GM18520 (cell line): ENCODE measurements around the gene MACROH2A2.
"Not testable (repeated sequence)": the region's sequence is repeated elsewhere in the genome, so short reads cannot be mapped to it uniquely, and the experiment has no call there.

Experiments
- ATAC-seq: cut with Tn5 transposase; IDR thresholded peaks from one replicate; pipeline ENCODE4 v1.9.1; 2021; ENCODE audit not compliant: unreplicated experiment

Gene MACROH2A2

DNA sequence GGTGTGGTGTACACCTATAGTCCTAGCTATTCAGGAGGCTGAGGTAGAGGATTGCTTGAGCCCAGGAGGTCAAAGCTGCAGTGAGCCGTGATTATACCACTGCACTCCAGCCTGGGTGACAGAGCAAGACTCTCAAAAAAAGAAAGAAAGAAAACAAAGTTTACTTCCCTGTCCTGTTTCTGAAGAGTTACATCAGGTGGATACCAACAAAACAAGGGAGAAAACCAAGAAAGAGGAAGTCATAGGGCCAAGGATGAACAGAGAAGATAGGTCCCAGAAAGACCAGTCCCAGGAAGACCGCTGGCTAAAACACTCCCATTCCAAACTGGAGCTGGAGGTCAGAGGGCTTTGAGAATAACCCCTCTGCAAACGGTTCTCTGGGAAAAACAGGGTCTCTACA is 13.5 kb downstream of the MACROH2A2 start:
- no peak for ATAC-seq

DNA sequence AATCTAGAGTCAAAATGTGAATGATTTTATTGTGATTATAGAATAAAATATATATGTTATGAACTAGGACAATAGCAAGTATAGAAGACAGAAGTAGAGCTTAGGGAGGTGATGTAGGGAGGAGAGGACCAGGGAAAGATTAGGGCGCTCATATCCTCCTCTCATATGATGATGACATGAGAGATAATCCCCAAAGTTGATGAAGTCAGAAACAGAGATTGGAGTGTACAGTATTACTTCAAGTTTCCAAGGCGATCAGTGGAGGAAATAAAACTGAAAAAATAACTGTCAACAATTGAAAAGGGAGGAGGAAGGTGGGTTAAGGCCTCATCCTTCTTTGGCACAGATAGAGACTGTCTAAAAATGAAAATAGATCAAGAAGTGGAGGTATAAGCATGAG is 14.9 kb downstream of the MACROH2A2 start:
- ATAC-seq: no peak

DNA sequence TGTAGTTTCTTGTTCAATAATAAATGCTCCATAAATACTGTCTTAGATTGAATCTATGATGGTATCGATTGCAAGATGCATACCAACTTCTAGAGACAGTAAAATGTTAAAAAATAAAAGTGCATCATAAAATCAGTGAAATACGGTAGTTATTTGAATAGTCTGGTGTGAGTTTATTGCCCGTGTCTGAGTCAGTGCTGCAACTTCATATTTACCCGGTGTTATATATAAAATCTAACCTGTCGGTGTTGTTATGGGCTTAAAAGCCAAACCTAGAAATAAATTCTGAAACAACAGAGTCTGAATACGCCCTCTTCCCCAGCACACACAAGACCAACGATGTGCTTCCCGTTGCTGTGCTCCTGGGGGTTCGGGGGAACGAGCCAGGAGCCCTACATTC is 16.3 kb downstream of the MACROH2A2 start:
- ATAC-seq: no peak

DNA sequence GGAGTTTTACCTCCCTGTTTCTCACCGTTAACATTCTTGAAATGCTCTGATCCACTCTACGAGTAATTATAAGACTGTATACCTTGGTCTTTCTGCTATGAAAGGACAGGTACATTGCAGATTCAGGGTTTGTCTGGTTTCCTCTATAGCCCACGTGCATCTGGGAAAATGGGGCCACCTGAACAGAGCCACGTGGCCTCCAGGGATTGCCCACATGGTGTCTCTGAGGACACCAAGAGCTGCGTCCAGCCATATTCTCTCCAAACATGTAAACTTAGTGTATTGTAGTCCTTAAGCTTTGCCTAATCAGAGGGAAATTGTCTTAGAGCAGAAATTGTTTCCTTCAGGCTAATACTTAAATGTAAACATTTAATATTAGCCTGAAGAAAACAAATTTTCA is 16.7 kb downstream of the MACROH2A2 start:
- ATAC-seq: no peak

DNA sequence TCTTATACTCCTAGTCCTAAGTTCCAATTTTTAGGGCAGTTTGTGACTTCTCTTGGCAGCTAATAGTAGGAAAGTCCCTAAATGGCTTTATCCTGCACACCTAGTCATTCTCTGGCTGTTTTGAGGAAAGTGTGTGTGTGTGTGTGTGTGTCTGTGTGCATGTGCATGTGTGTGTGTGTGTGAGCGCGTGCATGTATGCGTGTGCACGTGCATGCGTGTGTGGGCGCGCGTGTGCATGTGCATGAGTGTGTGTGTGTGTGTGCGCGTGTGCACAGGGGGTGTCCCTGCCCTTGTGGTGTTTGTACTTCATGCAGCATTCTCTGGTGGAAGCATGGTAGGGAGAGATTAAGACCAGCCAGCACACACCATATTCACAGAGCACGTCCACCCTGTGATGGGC is 18.2 kb downstream of the MACROH2A2 start:
- ATAC-seq: no peak

DNA sequence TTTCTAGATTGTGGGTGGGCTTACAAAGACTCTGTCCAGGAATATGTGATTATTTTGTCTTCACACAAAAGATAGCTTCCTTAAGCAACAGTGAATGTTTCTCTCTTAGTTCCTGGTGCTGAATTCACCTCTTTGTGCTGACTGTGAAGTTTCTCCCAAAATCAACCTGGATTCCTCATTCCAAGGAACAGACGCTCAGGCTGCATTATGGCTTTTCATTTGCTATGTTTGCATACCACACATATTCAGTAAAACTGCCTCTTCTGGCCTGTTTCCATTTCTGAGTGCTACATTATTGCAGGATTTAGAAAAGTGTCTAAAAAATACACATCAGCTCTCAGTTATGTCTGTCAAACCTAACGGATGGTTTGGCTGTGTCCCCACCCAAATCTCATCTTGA is 21.5 kb downstream of the MACROH2A2 start:
- ATAC-seq: no peak

DNA sequence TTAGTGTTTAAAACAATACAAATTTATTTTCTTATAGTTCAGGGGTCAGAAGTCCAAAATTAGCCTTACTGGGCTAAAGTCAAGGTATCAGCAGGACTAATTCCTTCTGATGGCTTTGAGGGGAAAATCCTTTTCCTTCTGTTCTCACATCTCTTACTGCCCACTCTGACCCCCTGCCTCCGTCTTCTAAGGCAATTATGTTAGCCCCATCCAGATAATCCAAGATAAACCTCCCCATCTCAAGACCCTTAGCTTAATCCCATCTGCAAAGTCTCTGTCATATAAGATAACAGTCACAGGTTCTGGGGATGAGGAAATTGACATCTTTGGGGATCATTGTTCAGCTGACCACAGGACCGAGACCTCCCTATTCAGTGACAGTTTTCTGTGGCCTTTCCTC is 22.3 kb downstream of the MACROH2A2 start:
- ATAC-seq: no peak

DNA sequence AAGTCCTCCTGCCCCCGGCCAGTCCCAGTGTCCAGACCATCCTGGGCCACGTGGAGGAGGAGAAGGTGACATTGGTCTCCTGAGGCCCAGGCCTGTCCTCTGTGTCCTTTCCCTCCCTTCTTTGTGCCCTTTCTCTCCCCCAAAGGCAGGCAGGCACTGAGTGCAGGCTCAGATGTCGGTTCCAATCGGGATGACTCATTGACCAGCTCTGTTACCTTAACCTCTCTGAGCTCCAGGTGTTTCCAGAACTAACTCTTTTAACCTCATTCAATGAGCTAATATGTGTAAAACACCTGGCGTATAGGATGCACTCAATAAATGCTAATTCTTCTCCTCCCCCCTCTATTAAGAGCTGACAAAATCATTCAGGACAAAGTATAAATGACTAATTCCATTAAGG is 25.7 kb downstream of the MACROH2A2 start:
- ATAC-seq: no peak

DNA sequence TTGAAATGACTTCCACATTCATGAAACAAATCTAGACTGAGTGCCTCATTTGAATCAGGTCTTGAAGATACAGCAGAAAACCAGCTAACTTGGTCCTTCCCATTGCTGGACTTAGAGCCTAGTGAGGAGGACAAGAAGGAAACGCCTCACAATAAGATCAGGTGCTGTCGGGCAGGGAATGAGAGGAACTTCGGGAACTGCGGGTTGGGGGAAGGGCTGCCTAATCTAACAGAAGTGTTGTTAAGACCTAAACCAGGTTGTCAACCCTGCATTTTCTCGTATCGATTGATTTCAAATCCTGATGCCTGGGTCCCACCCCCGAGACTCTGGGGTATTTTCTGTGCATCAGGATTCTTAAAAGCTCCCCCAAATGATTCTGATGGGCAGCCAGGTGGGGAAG is 26.3 kb downstream of the MACROH2A2 start:
- ATAC-seq: no peak

DNA sequence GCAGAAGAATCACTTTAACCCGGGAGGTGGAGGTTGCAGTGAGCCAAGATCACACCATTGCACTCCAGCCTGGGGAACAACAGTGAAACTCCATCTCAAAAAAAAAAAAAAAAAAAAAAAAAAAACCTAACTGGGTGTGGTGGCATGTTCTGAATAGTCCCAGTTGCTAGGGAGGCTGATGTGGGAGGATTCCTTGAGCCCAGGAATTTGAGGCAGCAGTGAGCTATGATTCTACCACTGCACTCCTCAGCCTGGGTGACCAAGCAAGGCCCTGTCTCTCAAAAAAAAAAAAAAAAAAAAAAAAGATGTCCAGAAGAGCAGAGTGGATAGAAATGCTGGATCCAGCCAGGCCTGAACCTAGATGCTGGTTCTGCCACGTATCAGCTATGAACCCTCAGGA is 28.1 kb downstream of the MACROH2A2 start:
- ATAC-seq: not testable (repeated sequence)

DNA sequence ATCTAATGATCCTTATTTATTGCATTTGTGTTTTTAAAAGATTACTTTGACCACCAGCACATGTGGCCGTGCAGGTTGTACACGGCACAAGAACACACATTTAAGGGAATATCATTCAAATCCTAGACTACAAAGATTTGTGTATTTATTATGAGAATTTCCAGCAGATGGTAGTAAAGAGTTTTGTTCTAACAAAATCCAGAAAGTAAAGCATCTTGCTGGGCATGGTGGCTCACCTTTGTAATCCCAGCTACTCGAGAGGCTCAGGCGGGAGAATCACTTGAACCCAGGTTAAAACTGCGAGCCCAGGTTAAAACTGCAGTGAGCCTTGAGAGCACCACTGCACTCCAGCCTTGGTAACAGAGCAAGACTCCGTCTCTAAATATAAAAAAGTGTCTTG is 31.5 kb downstream of the MACROH2A2 start:
- no peak for ATAC-seq

DNA sequence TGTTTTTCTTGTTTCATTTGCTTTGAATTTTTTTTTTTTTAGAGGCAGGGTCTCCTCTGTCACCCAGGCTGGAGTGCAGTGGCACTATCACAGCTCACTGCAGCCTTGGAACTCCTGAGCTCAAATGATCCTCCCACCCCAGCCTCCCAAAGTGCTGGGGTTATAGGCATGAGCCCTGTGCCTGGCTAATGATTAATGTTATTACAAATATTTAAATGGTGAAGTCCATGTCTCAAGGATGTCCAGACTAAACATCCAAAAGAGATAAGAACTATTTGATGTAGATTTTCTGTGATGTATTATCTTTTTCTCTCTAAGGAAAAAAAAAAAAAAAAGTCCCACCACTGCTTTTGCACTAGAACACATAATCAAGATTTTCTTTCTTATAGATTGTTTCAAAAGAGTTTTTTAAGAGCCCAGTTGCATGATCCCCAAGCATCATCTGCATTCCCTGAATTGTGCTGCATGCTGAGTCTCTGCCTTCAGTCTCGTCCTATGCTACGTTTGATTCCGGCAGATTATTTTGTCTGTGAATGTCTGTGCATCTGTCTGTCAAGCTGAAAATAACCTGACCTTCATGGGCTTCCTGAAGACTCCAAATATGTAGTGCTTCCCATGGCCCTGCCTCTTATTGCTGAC is 33.4 kb downstream of the MACROH2A2 start:
- ATAC-seq: no peak

DNA sequence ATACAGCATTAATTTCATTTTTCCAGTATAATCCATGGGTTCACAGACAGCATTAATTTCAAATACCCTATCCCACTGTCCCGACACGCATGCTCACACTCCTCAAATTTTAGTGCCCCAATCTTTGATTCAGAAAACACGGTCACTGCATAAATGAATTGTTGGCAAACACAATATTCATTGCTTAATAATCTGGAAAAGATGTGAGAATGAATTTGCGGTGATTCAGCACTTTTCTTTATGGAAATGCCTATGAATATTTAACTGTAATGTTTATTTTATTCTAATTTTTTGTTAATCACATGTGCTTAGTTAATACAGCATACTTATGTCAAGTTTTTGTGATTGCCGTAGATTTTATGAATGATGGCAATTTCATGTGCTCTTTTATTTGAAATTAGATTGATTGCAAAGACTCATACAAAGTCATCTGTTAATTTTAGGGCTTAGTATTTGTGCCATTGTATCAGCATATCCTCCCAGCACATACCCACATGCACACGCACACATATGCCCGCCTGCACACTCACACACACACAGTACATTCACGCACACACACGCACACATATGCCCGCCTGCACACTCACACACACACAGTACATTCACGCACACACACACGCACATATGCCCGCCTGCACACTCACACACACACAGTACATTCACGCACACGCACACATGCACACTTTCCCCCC is 35.1 kb downstream of the MACROH2A2 start:
- no peak for ATAC-seq

DNA sequence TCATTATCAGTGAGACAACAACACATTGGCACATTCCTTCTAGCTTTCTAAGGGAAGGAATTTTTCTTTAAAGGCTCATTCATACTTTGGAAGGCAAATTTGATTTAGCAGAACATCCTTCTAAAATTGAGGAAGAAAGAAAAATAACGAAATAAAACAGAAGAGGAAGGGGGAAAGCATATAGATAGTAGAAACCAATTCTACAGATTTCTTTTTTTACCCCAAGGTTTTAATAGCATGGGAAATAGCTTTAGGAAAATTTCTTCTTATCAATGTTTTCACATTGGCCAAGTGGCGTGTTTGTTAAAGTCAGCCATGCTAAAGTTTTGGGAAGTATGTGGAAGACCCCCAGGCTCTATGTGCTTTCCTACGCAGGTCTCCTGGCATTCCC is 35.7 kb downstream of the MACROH2A2 start:
- ATAC-seq: no peak

DNA sequence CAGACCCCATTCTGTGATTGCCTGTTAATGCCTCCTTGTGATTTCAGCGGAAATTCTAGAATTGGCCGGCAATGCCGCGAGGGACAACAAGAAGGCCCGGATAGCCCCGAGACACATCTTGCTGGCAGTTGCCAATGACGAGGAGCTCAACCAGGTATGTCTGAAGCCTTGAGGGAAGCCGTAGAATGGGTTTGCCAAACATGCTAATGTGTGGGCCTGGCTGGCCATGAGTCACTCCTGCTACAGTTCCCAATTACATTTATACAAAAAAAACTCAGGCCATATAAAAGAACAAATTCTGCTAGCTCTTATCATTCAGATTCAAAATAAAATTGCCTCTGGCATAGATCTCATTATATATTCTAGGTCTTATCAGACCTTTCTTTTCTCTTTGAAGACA is 37.4 kb downstream of the MACROH2A2 start:
- no peak for ATAC-seq

DNA sequence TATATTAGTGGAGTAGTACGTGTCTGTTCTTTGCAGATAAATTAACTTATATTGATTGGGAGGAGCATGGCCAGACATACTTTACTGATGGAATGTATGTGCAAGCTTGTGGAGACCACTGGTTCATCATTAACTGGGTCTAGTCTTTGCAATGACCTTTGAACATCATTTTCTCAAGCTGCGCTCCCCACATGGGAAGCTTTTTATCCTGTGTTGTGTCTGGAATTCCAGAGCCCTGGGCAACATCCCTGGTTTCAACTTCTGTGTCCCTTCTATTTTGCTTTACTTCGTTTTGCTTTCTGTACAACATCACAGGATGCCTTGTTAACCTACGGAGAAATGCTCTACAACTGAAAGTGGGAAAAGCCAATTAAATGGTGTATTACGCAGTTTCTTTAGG is 38.3 kb downstream of the MACROH2A2 start:
- no peak for ATAC-seq

DNA sequence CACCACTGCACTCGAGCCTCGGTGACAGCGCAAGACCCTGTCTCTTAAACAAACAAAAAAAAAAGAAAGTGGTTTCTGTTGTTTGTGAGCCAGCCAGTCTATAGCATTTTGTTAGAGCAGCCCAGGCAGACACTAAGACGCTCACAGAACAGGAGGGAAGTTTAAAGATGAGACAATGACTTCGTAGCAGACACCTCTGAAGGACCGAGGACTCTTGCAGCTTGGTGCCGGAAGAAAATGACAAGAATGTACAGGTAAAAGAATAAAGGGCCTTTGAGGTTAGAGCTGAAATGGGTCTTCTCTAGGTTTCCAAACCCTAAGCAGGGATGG is 39.7 kb downstream of the MACROH2A2 start:
- no peak for ATAC-seq

DNA sequence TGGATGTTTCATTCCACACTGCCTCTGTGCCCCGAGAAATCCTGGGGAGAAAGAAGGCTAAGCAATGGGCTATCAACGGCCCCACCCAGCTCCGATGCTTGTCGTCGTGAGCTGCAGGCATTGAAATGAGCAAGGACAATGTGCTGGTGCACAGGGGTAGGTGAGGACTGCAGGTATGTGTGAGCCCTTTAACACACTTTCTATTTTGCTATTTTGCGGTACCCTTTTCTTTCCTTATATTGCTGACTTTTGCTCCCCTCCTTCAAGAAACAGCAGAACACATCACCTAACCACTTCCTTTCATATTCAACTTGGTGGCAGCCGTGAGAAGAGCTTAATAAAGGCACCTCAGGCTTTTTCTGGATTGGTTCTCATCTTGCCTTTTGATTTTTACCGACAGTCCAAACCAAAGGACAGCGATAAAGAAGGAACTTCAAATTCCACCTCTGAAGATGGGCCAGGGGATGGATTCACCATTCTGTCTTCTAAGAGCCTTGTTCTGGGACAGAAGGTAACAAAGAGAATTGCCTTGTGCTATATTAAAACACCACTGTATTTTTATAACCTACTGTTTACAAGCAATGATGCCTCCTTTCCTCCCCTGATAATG is 40.8 kb downstream of the MACROH2A2 start:
- ATAC-seq: no peak

DNA sequence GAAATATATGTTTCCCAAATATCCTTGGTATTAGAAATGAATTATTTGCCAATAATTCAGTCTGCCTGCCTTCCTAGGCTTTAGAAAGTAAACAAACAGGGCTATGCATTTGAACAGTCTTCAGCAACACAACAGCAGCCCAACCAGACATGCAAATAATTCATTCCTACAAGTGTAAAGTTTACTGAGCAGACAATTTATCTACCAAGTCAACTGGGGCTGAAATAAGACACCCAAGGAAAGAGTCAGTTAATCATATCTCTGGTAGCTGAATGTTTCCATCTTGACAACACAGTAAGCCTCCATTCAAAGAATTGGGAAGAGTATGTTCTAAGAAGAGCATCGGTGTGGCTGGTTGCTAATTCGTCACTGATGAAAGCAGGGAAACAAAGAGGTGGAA is 41.6 kb downstream of the MACROH2A2 start:
- no peak for ATAC-seq

DNA sequence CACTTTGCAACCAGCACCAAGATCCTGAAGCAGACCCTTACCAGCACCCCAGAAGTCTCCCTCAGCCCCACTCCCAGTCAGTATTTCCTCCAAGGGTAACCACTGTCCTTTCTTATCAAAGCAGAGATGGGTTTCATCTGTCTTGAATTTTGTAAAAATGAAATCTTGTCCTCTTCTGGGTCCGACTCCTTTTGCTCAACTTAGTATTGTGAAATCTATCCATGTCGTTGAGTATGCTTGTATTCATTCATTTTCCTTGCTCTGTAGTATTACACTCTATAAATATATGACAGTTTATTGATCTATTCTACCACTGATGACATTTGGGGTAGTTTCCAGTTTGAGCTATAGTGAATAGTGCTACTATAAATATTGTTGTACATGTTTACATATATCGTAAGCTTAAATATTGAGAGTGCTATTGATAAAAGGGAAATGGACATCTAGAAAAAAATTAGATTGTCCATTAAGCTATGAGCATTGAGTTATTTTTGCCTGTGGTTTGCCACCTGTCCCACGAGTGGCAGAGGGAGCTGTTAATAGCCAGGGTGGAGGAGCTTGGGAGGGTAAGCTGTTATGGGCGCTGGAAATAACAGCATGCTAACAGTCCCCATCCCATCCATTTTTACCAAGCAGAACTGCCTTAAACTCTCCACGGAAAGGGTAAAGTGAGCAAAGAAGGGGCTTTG is 43.5 kb downstream of the MACROH2A2 start:
- ATAC-seq: no peak

DNA sequence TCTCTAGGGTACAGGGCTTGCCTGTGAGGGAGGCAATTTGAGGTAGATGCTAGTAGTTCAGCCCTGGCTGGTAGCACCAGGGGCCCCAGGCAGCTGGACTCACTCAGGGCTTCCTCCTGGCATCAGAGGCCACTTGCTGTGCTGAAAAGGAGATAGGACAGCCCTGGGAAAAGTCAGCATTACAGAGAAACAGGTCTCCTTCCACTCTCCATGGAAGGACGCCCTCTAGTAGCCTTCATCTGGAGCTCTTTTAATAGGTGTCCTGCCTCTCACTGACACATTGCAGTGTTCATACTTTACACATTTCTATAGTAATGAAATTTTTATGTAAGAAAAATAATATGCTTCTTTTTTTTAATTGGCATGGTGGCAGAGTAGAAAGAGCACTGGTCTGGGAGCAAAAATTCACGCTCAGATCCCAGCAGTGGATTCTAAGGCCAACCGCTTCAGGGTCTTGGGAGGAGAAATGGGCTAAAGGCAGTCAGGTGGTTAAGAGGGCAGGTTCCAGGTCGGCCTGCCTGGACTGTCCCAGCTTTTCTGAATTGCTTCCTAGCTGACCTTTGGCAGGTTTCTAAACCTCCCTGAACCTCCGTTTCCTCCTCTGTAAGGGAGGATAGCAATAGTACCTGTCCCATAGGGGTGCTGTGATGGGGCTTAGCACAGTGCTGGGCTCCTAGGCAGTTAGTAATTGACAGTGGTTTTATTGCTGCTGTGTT is 44.2 kb downstream of the MACROH2A2 start:
- ATAC-seq: no peak

DNA sequence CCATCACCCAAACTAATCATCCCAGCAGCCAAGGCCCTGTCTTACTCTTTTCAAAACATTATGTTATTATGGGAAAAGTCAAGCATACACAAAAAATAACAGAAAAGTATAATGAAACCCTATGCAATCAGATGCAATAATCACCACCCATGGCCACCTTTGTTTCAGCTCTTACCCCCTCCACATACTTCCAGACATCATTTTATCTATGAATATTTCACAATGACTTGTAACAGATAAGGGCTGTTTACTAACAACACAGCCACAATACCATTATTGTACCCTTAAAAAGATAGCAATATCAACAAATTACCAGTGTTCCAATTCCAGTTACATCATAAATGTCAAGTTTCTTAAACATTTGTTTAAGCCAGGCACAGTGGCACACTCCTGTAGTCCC is 44.8 kb downstream of the MACROH2A2 start:
- no peak for ATAC-seq
